NOMO-1 treated with DMSO at 0.1 percent for 48 hours (cell line): ENCODE results near the gene HMGCS2.

Source experiments
- DNase-seq: peaks from one replicate; lab custom pipeline; 2025; ENCODE audit not compliant: unreplicated experiment; lab: John Stamatoyannopoulos, UW

The HMGCS2 gene

DNA sequence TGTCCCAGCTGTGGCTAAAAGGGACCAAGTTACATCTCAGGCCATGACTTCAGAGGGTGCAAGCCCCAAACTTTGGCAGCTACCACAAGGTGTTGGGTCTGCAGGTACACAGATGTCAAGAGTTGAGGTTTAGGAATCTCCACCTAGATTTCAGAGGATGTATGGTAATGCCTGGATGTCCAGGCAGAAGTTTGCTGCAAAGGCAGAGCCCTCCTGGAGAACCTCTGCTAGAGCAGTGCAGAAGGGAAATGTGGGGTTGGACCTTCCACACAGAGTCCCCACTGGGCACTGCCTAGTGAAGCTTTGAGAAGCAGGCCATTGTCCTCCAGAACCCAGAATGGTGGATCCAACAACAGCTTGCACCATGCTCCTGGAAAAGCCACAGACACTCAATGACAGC lies 67.0 kb downstream of the HMGCS2 start:
- no peak for DNase-seq

DNA sequence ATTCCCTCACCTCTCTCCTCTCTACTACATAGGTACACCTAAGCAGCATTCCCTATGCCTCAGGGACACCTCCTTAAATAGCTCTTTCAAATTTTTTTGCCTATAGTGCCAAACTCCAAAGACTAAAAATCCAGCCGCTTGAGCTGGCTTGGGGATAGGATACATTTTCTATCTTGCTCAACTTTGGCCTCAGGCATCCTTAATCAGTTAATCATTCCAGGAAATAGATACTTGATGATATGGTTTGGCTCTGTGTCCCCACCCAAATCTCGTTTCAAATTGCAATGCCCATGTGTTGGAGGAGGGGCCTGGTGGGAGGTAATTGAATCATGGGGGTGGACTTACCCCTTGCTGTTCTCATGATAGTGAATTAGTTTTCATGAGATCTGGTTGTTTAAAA lies 68.4 kb downstream of the HMGCS2 start:
- no peak for DNase-seq
